Measurements from ENCODE around the gene LRRC10. TPM values are rescaled to one million over a fixed set of nuclear protein-coding genes. Genes with fewer than 3 reads are reported as not detected.
"Not testable (repeated sequence)": the region's sequence is repeated elsewhere in the genome, so short reads cannot be mapped to it uniquely, and the experiment has no call there.

Gene LRRC10
- total RNA-seq, 4 donors from 2014 or later = not detected

DNA sequence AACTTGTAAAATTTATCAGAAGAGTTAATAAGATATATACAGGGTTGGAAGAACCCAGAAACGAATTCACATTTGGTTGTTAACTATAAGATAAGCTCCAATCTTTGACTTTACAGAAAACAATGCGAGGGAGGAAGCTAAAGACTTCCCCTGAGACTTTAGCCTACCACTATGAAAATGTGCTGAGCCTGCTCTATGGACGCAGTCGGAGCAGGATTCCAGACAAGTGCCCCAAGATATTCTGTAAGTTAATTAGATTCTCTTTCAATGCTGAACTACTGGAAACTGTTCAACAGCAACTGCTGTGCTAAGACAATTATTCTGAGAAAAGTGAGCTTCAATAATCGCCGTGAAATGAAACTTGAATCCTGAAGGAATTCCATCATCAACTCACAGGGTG lies 8.3 kb upstream of the LRRC10 start:
- TF ChIP-seq, protein P1, sequence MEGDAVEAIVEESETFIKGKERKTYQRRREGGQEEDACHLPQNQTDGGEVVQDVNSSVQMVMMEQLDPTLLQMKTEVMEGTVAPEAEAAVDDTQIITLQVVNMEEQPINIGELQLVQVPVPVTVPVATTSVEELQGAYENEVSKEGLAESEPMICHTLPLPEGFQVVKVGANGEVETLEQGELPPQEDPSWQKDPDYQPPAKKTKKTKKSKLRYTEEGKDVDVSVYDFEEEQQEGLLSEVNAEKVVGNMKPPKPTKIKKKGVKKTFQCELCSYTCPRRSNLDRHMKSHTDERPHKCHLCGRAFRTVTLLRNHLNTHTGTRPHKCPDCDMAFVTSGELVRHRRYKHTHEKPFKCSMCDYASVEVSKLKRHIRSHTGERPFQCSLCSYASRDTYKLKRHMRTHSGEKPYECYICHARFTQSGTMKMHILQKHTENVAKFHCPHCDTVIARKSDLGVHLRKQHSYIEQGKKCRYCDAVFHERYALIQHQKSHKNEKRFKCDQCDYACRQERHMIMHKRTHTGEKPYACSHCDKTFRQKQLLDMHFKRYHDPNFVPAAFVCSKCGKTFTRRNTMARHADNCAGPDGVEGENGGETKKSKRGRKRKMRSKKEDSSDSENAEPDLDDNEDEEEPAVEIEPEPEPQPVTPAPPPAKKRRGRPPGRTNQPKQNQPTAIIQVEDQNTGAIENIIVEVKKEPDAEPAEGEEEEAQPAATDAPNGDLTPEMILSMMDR (IDR thresholded peaks at IDR 0.05) = no peak
- TF ChIP-seq POLR2AphosphoS5 (IDR thresholded peaks at IDR 0.05) = no peak
- TF ChIP-seq EP300 (IDR thresholded peaks at IDR 0.05) = no peak
- TF ChIP-seq POLR2A (IDR thresholded peaks at IDR 0.05) = no peak
- no peak for DNase-seq (ENCODE audit: low spot score in 2 of 2)
- H3K27me3 ChIP-seq = no peaks in the 10 kb centered on the region
- H3K9me3 ChIP-seq = no peaks in the 10 kb centered on the region
- no peaks in the 10 kb centered on the region for H3K36me3 ChIP-seq
- no peak overlapping the region for H3K4me3 ChIP-seq
- H3K27ac ChIP-seq = no peak overlapping the region
- no peaks in the 10 kb centered on the region for H3K4me1 ChIP-seq
- WGBS = 62% methylated on average over 6 of the region's 6 CpGs

DNA sequence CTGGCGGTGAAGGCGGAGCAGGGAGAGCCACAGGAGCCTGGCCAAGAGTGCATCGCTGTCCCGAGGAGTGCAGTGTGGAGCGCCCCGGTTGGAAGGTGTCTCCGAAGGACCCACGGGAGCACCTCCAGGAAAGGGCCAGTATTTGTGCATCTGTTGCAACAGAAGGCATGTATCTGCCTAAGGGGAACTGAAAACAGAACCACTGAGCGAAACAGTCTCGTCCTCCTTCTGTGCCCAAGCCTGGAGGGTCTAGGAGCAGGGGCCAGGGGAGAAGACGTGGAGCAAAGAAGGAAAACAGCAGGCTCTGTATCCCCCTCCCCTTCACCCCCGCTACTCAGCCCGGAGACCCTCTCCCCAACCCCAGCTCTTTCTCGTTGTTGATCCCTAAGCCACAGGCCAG lies 5.3 kb upstream of the LRRC10 start:
- no peaks in the 10 kb centered on the region for H3K9me3 ChIP-seq
- no peak overlapping the region for H3K27ac ChIP-seq
- TF ChIP-seq, protein P1 (IDR thresholded peaks at IDR 0.05) = no peak
- TF ChIP-seq POLR2A (IDR thresholded peaks at IDR 0.05) (no peak), EP300 (IDR thresholded peaks at IDR 0.05) (no peak), POLR2AphosphoS5 (IDR thresholded peaks at IDR 0.05) (no peak)
- WGBS = 79% methylated on average over 14 of the region's 14 CpGs
- DNase-seq (ENCODE audit: low spot score in 2 of 2) = no peak
- no peak overlapping the region for H3K4me3 ChIP-seq
- no peaks in the 10 kb centered on the region for H3K4me1 ChIP-seq
- H3K36me3 ChIP-seq = no peaks in the 10 kb centered on the region
- H3K27me3 ChIP-seq = no peaks in the 10 kb centered on the region

DNA sequence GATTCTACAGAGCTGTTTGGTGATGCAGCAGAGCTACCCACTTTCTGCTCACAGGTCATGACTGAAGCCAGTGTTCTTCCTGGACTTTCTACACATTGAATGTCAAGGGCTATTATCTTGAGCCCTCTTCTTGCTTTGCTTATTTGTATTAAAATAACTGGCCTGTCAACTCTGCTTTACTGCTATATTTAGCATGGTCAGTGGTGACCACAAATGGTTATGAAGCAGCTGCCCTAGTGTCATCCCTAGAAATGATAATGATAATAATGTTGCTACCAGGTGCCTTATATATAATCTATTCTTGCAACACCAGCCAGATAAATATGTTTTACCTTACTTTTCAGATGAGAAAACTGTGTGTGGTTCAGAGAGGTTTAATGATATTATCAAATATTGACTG lies 2.6 kb upstream of the LRRC10 start:
- no peak for DNase-seq (ENCODE audit: low spot score in 2 of 2)
- TF ChIP-seq, protein P1 (IDR thresholded peaks at IDR 0.05) = no peak
- no peak for TF ChIP-seq POLR2AphosphoS5 (IDR thresholded peaks at IDR 0.05)
- TF ChIP-seq POLR2A (IDR thresholded peaks at IDR 0.05) = no peak
- no peak for TF ChIP-seq EP300 (IDR thresholded peaks at IDR 0.05)

GRCh38 chr12:69610126-69610525 lies 581 bp downstream of the LRRC10 start:
- Histone ChIP-seq H3K27ac (no peak overlapping the region), H3K27me3 (no peaks in the 10 kb centered on the region), H3K9me3 (no peaks in the 10 kb centered on the region), H3K4me1 (no peaks in the 10 kb centered on the region), H3K36me3 (no peaks in the 10 kb centered on the region), H3K4me3 (no peak overlapping the region)
- 88% methylated on average over 14 of the region's 15 CpGs for WGBS
- TF ChIP-seq EP300 (IDR thresholded peaks at IDR 0.05) = no peak
- TF ChIP-seq, protein P1 (IDR thresholded peaks at IDR 0.05) = no peak
- DNase-seq (ENCODE audit: low spot score in 2 of 2) = no peak

More for the DNA sequence above, 2.6 kb upstream of the LRRC10 start:
- H3K36me3 ChIP-seq = no peaks in the 10 kb centered on the region
- H3K4me1 ChIP-seq = no peaks in the 10 kb centered on the region
- H3K27me3 ChIP-seq = no peaks in the 10 kb centered on the region
- no peaks in the 10 kb centered on the region for H3K9me3 ChIP-seq
- H3K27ac ChIP-seq = no peak overlapping the region
- H3K4me3 ChIP-seq = no peak overlapping the region

- H3K36me3 ChIP-seq = peaks cover 3% of the 10 kb centered on the region
- no peak overlapping the region for H3K27ac ChIP-seq
- H3K4me1 ChIP-seq = no peaks in the 10 kb centered on the region
- no peak overlapping the region for H3K4me3 ChIP-seq
- 61% methylated on average over 2 of the region's 2 CpGs for WGBS
- H3K9me3 ChIP-seq = no peaks in the 10 kb centered on the region
- DNase-seq (ENCODE audit: low spot score in 2 of 2) = no peak
- no peaks in the 10 kb centered on the region for H3K27me3 ChIP-seq
- TF ChIP-seq, protein P1 (IDR thresholded peaks at IDR 0.05) = no peak
- TF ChIP-seq POLR2AphosphoS5 (IDR thresholded peaks at IDR 0.05) (no peak), POLR2A (IDR thresholded peaks at IDR 0.05) (no peak), EP300 (IDR thresholded peaks at IDR 0.05) (no peak)
Observed at GRCh38 chr12:69608114-69608513, 2.6 kb downstream of the LRRC10 start.

- 98% methylated on average over 3 of the region's 3 CpGs for WGBS
- H3K36me3 ChIP-seq = peaks cover 40% of the 10 kb centered on the region
Observed at GRCh38 chr12:69604275-69604674, 6.4 kb downstream of the LRRC10 start.

DNA sequence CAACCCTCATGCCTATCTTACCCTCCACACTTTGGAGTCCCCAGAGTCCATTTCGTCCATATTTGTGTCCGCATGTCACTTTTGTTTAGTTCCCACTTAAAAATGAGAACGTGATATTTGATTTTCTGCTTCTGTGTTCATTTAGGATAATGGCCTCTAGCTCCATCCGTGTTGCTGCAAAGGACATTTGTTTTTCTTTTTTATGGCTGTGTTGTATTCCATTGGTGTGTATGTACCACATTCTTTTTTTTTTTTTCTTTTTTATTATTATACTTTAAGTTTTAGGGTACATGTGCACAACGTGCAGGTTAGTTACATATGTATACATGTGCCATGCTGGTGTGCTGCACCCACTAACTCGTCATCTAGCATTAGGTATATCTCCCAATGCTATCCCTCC lies 7.2 kb downstream of the LRRC10 start:
- H3K4me1 ChIP-seq; H3K27me3 ChIP-seq; DNase-seq (ENCODE audit: low spot score in 2 of 2); H3K27ac ChIP-seq; H3K9me3 ChIP-seq; H3K4me3 ChIP-seq: not testable (repeated sequence)
- WGBS = 92% methylated on average over 6 of the region's 6 CpGs
- peaks cover 48% of the 10 kb centered on the region for H3K36me3 ChIP-seq

More at GRCh38 chr12:69604275-69604674, 6.4 kb downstream of the LRRC10 start:
- not testable (repeated sequence) for H3K27ac ChIP-seq; DNase-seq (ENCODE audit: low spot score in 2 of 2); H3K9me3 ChIP-seq; H3K4me1 ChIP-seq; H3K4me3 ChIP-seq; H3K27me3 ChIP-seq

Data from suprapubic skin (tissue), 4 donors.